ENCODE measurements around the gene SMURF1.

GRCh38 chr7:99098824-99099498 lies 44.9 kb downstream of the SMURF1 start:
- no peak for TF ChIP-seq POLR2AphosphoS5 (IDR thresholded peaks at IDR 0.05; ENCODE audit: low read depth, low read length)
- no peak for TF ChIP-seq TAF1 (IDR thresholded peaks at IDR 0.05; ENCODE audit: borderline replicate concordance, insufficient read depth, low read length)

All from PFSK-1 (cell line).